ENCODE measurements around the gene SLFNL1. TPM values are rescaled to one million over a fixed set of nuclear protein-coding genes. Genes with fewer than 3 reads are reported as not detected.

SLFNL1 gene
- total RNA-seq, 2 donors from 2014 or later: 0.15 TPM; not detected in 1

- no peaks in the 10 kb centered on the region for H3K9me3 Mint-ChIP-seq
- H3K4me3 Mint-ChIP-seq: no peak overlapping the region
- H3K4me1 Mint-ChIP-seq: no peaks in the 10 kb centered on the region
- H3K36me3 Mint-ChIP-seq (ENCODE audit: low read depth): peaks cover 33% of the 10 kb centered on the region
- no peak for TF ChIP-seq CTCF (conservative IDR thresholded peaks at IDR 0.05)
- DNase-seq: no peak
- WGBS, 2 experiments (ENCODE audit: insufficient coverage in 1 of 2, insufficient read length in 1 of 2): 91 to 94% methylated on average over 1 of the region's 2 CpGs
- H3K9me3 ChIP-seq (ENCODE audit: control insufficient read depth, low read length): no peaks in the 10 kb centered on the region
- H3K27ac Mint-ChIP-seq: no peak overlapping the region
- no peaks in the 10 kb centered on the region for H3K27me3 ChIP-seq (ENCODE audit: control insufficient read depth, insufficient read depth, low read length, poor library complexity, severe bottlenecking)
- no peaks in the 10 kb centered on the region for H3K4me1 ChIP-seq (ENCODE audit: control insufficient read depth, insufficient read depth, low read length)
- H3K36me3 ChIP-seq (ENCODE audit: control insufficient read depth, insufficient read depth, low read length): peaks cover 19% of the 10 kb centered on the region
- no peak overlapping the region for H3K4me3 ChIP-seq (ENCODE audit: low read length)
- H3K27ac ChIP-seq (ENCODE audit: low read depth, low read length): no peak overlapping the region
- no peaks in the 10 kb centered on the region for H3K27me3 Mint-ChIP-seq (ENCODE audit: insufficient read depth)
- no peak overlapping the region for H3K9ac ChIP-seq (ENCODE audit: extremely low read depth, low read length, poor library complexity, severe bottlenecking)
Observed at GRCh38 chr1:41032147-41032546, 10.6 kb upstream of the SLFNL1 start.

DNA sequence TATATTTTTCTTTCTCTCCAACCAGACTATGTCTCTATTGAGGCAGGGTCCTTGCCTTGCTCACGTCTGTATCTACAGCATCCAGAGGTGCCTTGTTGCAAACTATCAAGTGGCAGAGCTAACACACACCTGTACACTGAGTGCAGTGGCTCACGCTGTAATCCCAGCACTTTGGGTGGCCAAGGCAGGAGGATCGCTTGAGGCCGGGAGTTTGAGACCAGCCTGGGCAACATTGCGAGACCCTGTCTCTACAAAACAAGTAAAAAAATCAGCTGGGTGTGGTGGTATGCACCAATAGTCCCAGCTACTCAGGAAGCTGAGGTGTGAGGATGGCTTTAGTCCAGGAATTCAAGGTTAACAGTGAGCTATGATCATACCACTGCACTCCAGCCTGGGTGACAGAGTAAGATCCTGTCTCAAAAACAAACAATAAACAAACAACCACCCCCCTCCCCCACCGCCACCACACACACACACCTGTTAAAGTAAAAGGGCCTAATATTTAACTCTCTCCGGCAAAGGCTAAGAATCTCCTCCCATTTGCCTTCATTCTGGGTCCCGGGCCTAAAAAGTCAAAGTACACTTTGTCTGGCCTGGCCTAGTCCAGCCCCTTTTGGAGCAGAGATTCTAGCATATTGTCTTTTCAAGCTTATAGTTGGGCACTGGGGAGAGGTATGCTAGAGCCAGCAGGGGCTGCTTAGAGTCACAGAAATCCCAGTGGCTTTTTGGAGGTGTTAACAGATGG lies 9.5 kb upstream of the SLFNL1 start:
- no peak for TF ChIP-seq CTCF (conservative IDR thresholded peaks at IDR 0.05)
- Histone ChIP-seq H3K4me1 (ENCODE audit: control insufficient read depth, insufficient read depth, low read length) (no peaks in the 10 kb centered on the region), H3K27ac (ENCODE audit: low read depth, low read length) (no peak overlapping the region), H3K27me3 (ENCODE audit: control insufficient read depth, insufficient read depth, low read length, poor library complexity, severe bottlenecking) (no peaks in the 10 kb centered on the region), H3K9me3 (ENCODE audit: control insufficient read depth, low read length) (no peaks in the 10 kb centered on the region), H3K36me3 (ENCODE audit: control insufficient read depth, insufficient read depth, low read length) (peaks cover 19% of the 10 kb centered on the region), H3K9ac (ENCODE audit: extremely low read depth, low read length, poor library complexity, severe bottlenecking) (no peak overlapping the region), H3K4me3 (ENCODE audit: low read length) (no peak overlapping the region)
- no peaks in the 10 kb centered on the region for H3K27me3 Mint-ChIP-seq (ENCODE audit: insufficient read depth)
- H3K27ac Mint-ChIP-seq: no peak overlapping the region
- 95 to 97% methylated on average over 5 to 8 of the region's 8 CpGs for WGBS, 2 experiments (ENCODE audit: insufficient coverage in 1 of 2, insufficient read length in 1 of 2)
- no peak for DNase-seq
- no peaks in the 10 kb centered on the region for H3K9me3 Mint-ChIP-seq
- H3K36me3 Mint-ChIP-seq (ENCODE audit: low read depth): peaks cover 33% of the 10 kb centered on the region
- no peaks in the 10 kb centered on the region for H3K4me1 Mint-ChIP-seq
- no peak overlapping the region for H3K4me3 Mint-ChIP-seq

DNA sequence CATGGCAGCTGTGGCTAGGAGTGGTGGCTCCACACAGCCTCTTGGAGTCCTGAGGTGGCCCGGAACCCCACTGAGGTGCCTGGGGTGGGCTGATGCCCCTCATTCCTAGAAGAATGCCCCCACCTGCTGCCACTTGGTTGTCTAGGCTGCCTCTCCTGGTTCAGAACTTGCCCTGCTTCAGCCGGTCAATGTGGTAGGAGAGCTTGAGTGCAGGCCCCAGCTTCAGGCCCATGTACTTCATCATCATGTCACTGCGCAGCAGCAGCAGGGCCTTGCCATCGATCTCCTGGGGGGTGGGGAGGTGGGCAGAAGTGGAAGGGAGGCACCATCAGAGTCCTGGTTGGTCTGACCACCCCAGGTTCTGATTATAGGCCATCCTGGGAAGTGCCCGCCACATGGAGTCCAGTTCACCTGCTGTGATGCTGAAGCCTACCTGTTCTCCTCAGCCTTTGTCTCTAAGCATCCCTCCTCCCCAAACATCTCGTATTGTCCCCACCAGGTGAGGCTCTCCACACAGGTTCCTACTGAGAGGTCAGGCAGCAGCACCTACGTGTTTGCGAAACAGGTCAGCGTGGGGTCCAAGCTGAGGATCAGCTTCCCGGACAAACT lies 6.6 kb upstream of the SLFNL1 start:
- H3K4me3 Mint-ChIP-seq: no peak overlapping the region
- H3K27ac Mint-ChIP-seq: no peak overlapping the region
- peaks cover 28% of the 10 kb centered on the region for H3K36me3 Mint-ChIP-seq (ENCODE audit: low read depth)
- Histone ChIP-seq H3K4me1 (ENCODE audit: control insufficient read depth, insufficient read depth, low read length) (no peaks in the 10 kb centered on the region), H3K9ac (ENCODE audit: extremely low read depth, low read length, poor library complexity, severe bottlenecking) (no peak overlapping the region), H3K4me3 (ENCODE audit: low read length) (no peak overlapping the region), H3K9me3 (ENCODE audit: control insufficient read depth, low read length) (no peaks in the 10 kb centered on the region), H3K27ac (ENCODE audit: low read depth, low read length) (no peak overlapping the region), H3K36me3 (ENCODE audit: control insufficient read depth, insufficient read depth, low read length) (peaks cover 15% of the 10 kb centered on the region), H3K27me3 (ENCODE audit: control insufficient read depth, insufficient read depth, low read length, poor library complexity, severe bottlenecking) (no peaks in the 10 kb centered on the region)
- TF ChIP-seq CTCF (conservative IDR thresholded peaks at IDR 0.05): no peak
- H3K4me1 Mint-ChIP-seq: no peaks in the 10 kb centered on the region
- no peak for DNase-seq
- peaks cover 2% of the 10 kb centered on the region for H3K27me3 Mint-ChIP-seq (ENCODE audit: insufficient read depth)
- 85 to 95% methylated on average over 7 to 10 of the region's 10 CpGs for WGBS, 2 experiments (ENCODE audit: insufficient coverage in 1 of 2, insufficient read length in 1 of 2)
- H3K9me3 Mint-ChIP-seq: no peaks in the 10 kb centered on the region
